AG10803 (cell line): ENCODE results near the gene RALBP1.
"Not testable (repeated sequence)": the region's sequence is repeated elsewhere in the genome, so short reads cannot be mapped to it uniquely, and the experiment has no call there.

Source experiments
- DNase-seq: peaks from one replicate; pipeline ENCODE4 v3.0.0; 2010; ENCODE audit warnings: low read depth
- H3K4me3 ChIP-seq: 2 replicates; pipeline ENCODE4 v1.5.1; 2011; ENCODE audit warnings: mild to moderate bottlenecking, low read length, control low read depth
- CTCF ChIP-seq: conservative IDR thresholded peaks from 2 replicates; pipeline ENCODE4 v1.5.1; 2011; ENCODE audit warnings: mild to moderate bottlenecking, low read length, control low read depth, inconsistent platforms

Gene RALBP1

DNA sequence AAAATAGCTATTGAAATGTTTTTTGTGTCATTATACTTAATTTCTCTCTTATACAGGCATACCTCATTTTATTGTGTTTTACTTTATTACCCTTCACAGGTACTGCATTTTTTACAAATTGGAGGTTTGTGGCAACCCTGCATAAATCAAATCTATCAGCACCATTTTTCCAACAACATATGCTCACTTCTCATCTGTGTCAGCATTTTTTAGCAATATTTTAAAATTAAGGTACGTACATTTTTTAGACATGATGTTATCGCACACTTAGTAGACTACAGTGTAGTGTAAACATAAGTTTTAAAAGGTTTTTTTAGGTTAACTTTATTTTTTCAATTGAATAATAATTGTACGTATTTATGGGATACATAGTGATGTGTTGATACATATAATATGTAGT is 30.8 kb upstream of the RALBP1 start:
- no peak for DNase-seq
- no peak for TF ChIP-seq CTCF
- H3K4me3 ChIP-seq, result no peak overlapping the region

GRCh38 chr18:9446839-9447238 is 28.5 kb upstream of the RALBP1 start:
- no peak for DNase-seq
- no peak for TF ChIP-seq CTCF
- H3K4me3 ChIP-seq, result no peak overlapping the region

- no peak overlapping the region for H3K4me3 ChIP-seq
- no peak for TF ChIP-seq CTCF
- DNase-seq, result no peak
Measured at GRCh38 chr18:9447334-9447733, 28.0 kb upstream of the RALBP1 start.

DNA sequence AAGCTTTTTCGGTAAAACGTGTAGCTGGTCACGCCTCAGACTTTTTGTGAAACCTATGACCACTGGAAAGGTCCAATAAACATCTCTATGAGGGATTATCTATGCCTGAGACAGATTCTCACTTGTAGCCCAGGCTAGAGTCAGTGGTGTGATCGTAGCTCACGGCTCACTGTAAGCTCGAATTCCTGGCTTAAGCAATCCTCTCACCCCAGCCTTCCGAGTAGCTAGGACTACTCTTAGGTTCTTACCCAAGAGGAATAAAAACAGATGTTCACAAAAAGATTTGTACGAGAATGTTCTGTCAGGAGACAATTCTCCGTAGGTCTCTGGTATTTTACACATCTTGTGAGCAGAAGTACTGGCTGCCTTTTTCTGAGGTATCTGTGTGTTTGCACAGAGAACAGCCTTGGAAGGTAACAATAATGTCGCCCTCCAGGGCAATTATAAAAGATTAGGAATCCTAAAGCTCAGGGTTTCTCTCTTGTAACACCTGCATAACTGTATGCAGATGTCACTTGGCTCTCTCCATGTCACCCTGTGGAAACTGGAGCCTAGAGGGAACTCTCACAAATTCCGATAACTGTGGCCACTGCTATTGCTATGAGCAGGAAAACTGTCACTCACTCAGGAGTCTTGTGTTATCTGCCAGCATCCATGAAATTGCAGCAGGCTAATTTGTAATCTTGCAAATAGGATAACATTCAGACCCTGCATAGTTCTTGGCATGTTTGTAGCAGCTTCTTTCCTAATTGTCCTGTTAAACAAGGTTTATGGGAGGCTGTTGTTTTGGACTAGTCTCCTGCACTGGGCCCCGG is 25.5 kb upstream of the RALBP1 start:
- DNase-seq, result peak; percentile 59
- no peak for TF ChIP-seq CTCF
- no peak overlapping the region for H3K4me3 ChIP-seq

DNA sequence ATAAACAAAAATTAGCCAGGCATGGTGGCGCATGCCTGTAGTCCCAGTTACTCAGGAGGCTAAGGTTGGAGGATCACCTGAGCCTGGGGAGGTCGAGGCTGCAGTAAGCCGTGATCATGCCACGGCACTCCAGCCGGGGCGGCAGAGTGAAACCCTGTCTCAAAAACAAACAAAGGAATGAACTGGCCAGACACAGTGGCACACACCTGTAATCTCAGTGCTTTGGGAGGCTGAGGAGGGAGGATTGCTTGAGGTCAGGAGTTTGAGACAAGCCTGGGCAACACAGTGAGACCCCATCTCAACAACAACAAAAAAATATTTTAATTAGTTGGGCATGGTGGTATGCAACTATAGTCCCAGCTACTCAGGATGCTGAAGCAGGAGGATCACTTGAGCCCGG is 24.4 kb upstream of the RALBP1 start:
- not testable (repeated sequence) for H3K4me3 ChIP-seq, DNase-seq

DNA sequence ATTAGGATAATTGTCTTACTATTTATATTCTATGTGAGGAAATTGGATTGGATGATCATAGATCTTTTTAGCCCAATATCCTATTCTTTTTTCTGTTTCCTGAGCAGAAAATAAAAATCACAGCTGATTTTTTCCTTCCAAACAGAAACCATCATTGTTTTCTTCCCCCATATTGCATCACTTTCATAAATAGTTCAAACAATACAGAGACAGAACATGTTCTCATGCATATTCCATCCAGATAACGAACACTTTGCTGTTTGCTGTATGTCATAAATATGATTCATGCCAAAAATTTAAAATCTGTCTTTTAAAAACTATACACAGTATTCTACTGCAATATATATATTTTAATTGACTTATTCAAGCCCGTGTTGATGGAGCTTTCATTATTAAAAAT is 22.0 kb upstream of the RALBP1 start:
- no peak for TF ChIP-seq CTCF
- no peak for DNase-seq
- H3K4me3 ChIP-seq, result no peak overlapping the region

DNA sequence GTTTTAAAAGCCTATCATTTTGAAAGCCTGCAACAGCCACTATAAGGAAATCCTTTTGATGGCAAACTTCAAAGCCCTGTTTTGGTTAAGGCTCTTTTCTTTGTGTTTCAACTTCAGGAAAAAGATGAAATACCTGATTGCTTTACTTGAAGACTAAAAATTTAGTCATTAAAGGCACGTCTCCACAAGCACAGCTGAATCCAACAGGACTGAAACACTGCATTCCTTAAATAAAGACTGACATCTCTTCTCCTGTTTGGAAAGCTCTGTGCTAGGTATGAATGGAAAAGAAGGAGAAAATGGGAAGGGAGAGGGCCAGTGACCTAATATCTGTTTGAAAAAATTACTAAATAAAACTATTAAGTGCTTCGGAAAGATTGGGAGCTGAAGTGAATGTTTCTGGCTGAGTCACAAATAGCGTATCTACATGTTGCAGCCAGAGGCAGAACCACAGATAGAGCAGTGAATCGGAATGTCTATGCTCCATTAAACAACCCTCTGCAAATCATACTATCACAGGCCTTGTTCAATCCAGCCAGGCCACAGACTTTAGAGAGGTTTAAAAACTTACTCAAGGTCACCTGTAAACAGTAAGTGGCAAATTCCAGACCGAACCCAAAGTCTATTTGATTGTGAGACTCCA is 21.1 kb upstream of the RALBP1 start:
- no peak for TF ChIP-seq CTCF
- H3K4me3 ChIP-seq, result no peak overlapping the region
- DNase-seq, result peak; percentile 29
